Measurements from ENCODE around the gene RSRC2. TPM values are rescaled to one million over a fixed set of nuclear protein-coding genes. Genes with fewer than 3 reads are reported as not detected.
"Not testable (repeated sequence)": the region's sequence is repeated elsewhere in the genome, so short reads cannot be mapped to it uniquely, and the experiment has no call there.

The RSRC2 gene
- total RNA-seq, 1 donor from 2014 or later = 44.8 TPM

DNA sequence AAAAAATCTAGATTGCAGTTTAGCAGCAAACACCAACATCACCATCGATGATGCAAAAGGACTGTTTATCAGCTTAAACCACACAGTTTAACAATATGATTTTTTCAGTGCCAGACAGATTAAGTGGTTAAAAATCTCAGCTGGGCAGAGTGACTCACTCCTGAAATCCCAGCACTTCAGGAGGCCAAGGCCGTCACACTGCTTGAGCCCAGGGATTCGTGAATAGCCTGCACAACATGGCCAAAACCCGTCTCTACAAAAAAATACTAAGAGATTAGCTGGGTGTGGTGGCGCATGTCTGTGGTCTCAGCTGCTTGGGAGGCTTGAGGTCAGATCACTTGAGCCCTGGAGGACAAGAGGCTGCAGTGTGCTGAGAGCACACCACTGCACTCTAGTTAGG, 8.9 kb downstream of the RSRC2 start:
- H3K27me3 ChIP-seq = no peaks in the 10 kb centered on the region
- no peak overlapping the region for H3K27ac ChIP-seq
- H3K4me1 ChIP-seq = peaks cover 3 to 8% of the 10 kb centered on the region in 2 donors
- H3K36me3 ChIP-seq = peaks cover 91% of the 10 kb centered on the region in 2 donors
- DNase-seq (ENCODE audit: low spot score in 2 of 2) = no peak
- no peak overlapping the region for H3K4me3 ChIP-seq
- no peaks in the 10 kb centered on the region for H3K9me3 ChIP-seq
- intact Hi-C loops (cut with DNase I) = no loop called here
- TF ChIP-seq, protein P1, sequence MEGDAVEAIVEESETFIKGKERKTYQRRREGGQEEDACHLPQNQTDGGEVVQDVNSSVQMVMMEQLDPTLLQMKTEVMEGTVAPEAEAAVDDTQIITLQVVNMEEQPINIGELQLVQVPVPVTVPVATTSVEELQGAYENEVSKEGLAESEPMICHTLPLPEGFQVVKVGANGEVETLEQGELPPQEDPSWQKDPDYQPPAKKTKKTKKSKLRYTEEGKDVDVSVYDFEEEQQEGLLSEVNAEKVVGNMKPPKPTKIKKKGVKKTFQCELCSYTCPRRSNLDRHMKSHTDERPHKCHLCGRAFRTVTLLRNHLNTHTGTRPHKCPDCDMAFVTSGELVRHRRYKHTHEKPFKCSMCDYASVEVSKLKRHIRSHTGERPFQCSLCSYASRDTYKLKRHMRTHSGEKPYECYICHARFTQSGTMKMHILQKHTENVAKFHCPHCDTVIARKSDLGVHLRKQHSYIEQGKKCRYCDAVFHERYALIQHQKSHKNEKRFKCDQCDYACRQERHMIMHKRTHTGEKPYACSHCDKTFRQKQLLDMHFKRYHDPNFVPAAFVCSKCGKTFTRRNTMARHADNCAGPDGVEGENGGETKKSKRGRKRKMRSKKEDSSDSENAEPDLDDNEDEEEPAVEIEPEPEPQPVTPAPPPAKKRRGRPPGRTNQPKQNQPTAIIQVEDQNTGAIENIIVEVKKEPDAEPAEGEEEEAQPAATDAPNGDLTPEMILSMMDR (IDR thresholded peaks at IDR 0.05) = no peak

DNA sequence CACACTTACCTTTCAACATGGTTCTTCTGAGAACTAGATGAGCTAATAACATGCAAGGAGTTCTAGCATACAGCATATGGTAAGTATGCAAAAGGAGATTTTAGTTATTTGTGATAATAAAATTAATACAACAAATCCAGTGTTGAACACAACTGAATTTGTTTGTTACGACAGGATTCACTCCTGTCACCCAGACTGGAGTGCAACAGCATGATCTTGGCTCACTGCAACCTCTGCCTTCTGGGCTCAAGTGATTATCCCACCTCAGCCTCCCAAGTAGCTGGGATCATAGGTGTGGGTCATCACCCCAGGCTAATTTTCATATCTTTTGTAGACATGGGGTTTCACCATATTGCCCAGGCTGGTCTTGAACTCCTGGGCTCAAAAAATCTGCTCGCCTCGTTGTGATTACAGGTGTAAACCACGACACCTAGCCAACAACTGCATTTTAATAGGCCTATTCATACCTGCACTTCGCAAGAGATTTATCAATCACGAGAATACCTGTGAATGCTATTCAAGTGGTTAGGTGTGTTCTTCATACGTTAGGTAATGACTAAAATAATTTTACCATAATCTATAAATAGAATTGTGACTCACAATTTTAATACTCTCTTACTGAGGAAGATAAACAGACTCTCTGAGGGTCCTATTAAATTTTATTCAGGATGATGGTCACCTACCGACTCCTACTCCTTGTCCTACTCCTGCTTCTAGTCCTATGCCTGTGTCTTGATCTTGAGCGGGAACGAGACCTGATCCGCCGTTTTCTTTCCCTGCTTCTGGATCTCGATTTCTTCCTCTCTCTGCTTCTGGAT, 10.0 kb downstream of the RSRC2 start:
- TF ChIP-seq, protein P1 (IDR thresholded peaks at IDR 0.05) = no peak
- Histone ChIP-seq H3K27ac (no peak overlapping the region), H3K27me3 (no peaks in the 10 kb centered on the region), H3K36me3 (peaks cover 92 to 96% of the 10 kb centered on the region in 2 donors), H3K9me3 (no peaks in the 10 kb centered on the region), H3K4me1 (peaks cover 0 to under 1% of the 10 kb centered on the region in 2 donors), H3K4me3 (no peak overlapping the region)
- no peak for DNase-seq (ENCODE audit: low spot score in 2 of 2)
- intact Hi-C loops (cut with DNase I) = no loop called here

DNA sequence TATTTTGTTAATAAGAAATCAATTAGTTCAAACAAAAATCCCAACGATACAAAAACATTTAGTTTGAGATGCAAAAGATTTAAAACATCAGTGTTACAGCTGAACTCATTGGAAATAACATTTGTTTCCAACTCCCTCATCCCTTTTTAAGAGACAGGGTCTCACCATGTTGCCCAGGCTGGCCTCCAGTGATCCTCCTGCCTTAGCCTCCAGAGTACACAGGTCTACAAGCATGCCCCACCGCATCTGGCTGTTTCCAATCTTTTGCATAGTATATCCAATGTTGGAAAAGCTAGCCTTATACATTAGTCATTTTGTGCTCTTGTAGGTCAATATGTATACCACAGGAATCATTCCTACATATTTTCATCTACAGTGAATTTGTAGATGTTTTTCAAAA, 11.5 kb downstream of the RSRC2 start:
- intact Hi-C loops (cut with DNase I) = no loop called here

DNA sequence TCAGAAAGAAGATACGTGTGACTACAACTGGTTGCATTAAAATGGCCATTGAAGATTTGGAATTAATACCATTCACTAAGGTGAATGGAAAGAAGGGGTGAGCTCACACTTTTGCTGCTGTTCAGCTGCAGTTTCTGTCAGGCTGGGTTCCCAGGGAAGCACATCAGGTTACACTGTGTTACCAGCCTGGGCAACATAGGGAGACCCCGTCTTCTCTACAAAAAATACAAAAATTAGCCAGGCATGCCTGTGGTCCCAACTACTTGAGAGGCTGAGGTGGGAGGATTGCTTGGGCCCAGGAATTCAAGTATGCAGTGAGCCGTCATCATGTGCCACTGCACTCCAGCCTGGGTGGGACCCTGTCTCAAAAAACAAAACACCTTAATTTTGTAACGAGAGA, 13.1 kb downstream of the RSRC2 start:
- Histone ChIP-seq H3K27me3 (no peaks in the 10 kb centered on the region), H3K4me3 (no peak overlapping the region), H3K9me3 (no peaks in the 10 kb centered on the region), H3K4me1 (no peaks in the 10 kb centered on the region), H3K27ac (no peak overlapping the region), H3K36me3 (peaks cover 91 to 95% of the 10 kb centered on the region in 2 donors)
- TF ChIP-seq, protein P1 (IDR thresholded peaks at IDR 0.05) = no peak
- intact Hi-C loops (cut with DNase I) = no loop called here
- DNase-seq (ENCODE audit: low spot score in 2 of 2) = no peak

More for the DNA sequence above, 11.5 kb downstream of the RSRC2 start:
- Histone ChIP-seq H3K9me3 (no peaks in the 10 kb centered on the region), H3K36me3 (peaks cover 93 to 96% of the 10 kb centered on the region in 2 donors), H3K4me1 (no peaks in the 10 kb centered on the region), H3K4me3 (no peak overlapping the region), H3K27me3 (no peaks in the 10 kb centered on the region), H3K27ac (no peak overlapping the region)
- no peak for DNase-seq (ENCODE audit: low spot score in 2 of 2)
- TF ChIP-seq, protein P1 (IDR thresholded peaks at IDR 0.05) = no peak

DNA sequence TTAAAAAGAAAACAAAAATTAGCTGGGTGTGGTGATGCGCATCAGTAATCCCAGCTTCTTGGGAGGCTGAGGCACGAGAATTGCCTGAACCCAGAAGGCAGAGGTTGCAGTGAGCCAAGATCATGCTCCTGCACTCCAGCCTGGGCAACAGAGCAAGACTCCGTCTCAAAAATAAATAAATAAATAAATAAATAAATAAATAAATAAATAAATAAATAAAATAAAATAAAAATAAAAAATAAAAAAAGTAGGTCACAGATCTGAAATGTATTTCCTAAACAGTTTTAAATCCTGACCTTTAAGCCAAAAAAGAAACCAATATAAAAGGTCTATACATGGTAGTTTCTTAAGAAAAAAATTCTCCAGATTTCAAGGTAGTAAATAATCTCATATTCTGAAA, 13.7 kb downstream of the RSRC2 start:
- H3K4me3 ChIP-seq; intact Hi-C loops (cut with DNase I); H3K27me3 ChIP-seq; H3K4me1 ChIP-seq; H3K27ac ChIP-seq; DNase-seq (ENCODE audit: low spot score in 2 of 2); H3K9me3 ChIP-seq: not testable (repeated sequence)
- peaks cover 91 to 95% of the 10 kb centered on the region in 2 donors for H3K36me3 ChIP-seq

DNA sequence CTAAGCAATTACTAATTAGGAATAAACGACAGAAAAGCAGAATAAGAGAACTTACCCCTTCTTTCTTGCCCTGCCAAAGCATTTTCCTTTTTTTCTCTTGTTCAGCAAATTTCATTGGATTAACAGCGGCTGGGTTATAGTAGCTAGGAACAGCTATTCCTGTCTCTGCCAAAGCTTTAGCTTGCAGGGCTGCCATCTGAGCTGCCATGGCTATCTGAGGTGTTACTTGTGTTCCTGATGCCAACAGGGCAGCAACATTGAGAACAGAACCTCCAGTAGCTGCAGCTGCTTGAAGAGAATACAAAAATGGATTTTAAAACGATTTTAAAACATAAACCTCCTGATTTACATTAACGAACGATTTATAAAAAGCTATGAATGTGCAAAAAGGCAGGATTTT, 18.6 kb downstream of the RSRC2 start:
- no peaks in the 10 kb centered on the region for H3K27me3 ChIP-seq
- TF ChIP-seq, protein P1 (IDR thresholded peaks at IDR 0.05) = no peak
- peaks cover 90 to 96% of the 10 kb centered on the region in 2 donors for H3K36me3 ChIP-seq
- intact Hi-C loops (cut with DNase I) = no loop called here
- H3K9me3 ChIP-seq = no peaks in the 10 kb centered on the region
- H3K4me1 ChIP-seq = no peaks in the 10 kb centered on the region
- H3K4me3 ChIP-seq = no peak overlapping the region
- no peak for DNase-seq (ENCODE audit: low spot score in 2 of 2)
- no peak overlapping the region for H3K27ac ChIP-seq
